ENCODE results near the gene HOXA2. TPM values are rescaled to one million over a fixed set of nuclear protein-coding genes. Genes with fewer than 3 reads are reported as not detected.

HOXA2 gene
- total RNA-seq, 1 donor from 2014 or later, result 17.9 TPM

- DNase-seq (ENCODE audit: low spot score, unreplicated experiment), result no peak
- no peak for TF ChIP-seq CTCF (IDR thresholded peaks at IDR 0.05; ENCODE audit: unreplicated experiment)
- H3K27me3 Mint-ChIP-seq, result no peaks in the 10 kb centered on the region
- H3K27ac Mint-ChIP-seq, result peak overlapping the region; percentile 96
- no peaks in the 10 kb centered on the region for H3K9me3 Mint-ChIP-seq (ENCODE audit: low read depth)
- H3K4me3 Mint-ChIP-seq (ENCODE audit: low read depth), result peak overlapping the region; percentile 54
- H3K36me3 Mint-ChIP-seq (ENCODE audit: insufficient read depth), result peaks cover 22% of the 10 kb centered on the region
- H3K4me1 Mint-ChIP-seq (ENCODE audit: low read depth), result peaks cover 79% of the 10 kb centered on the region
Measured at GRCh38 chr7:27105301-27106031, 3.0 kb upstream of the HOXA2 start.

- peaks cover 21% of the 10 kb centered on the region for H3K36me3 Mint-ChIP-seq (ENCODE audit: insufficient read depth)
Measured at GRCh38 chr7:27104341-27105058, 2.0 kb upstream of the HOXA2 start.

GRCh38 chr7:27103489-27104226, 1.2 kb upstream of the HOXA2 start:
- no peaks in the 10 kb centered on the region for H3K9me3 Mint-ChIP-seq (ENCODE audit: low read depth)
- H3K4me3 Mint-ChIP-seq (ENCODE audit: low read depth), result peak overlapping the region; percentile 94
- DNase-seq (ENCODE audit: low spot score, unreplicated experiment), result no peak
- peaks cover 24% of the 10 kb centered on the region for H3K36me3 Mint-ChIP-seq (ENCODE audit: insufficient read depth)
- peaks cover 79% of the 10 kb centered on the region for H3K4me1 Mint-ChIP-seq (ENCODE audit: low read depth)
- no peaks in the 10 kb centered on the region for H3K27me3 Mint-ChIP-seq
- H3K27ac Mint-ChIP-seq, result peak overlapping the region; percentile 96
- TF ChIP-seq CTCF (IDR thresholded peaks at IDR 0.05; ENCODE audit: unreplicated experiment), result no peak

More at GRCh38 chr7:27104341-27105058, 2.0 kb upstream of the HOXA2 start:
- no peak for TF ChIP-seq CTCF (IDR thresholded peaks at IDR 0.05; ENCODE audit: unreplicated experiment)
- DNase-seq (ENCODE audit: low spot score, unreplicated experiment), result no peak
- Mint-ChIP-seq H3K9me3 (ENCODE audit: low read depth) (no peaks in the 10 kb centered on the region), H3K27ac (peak overlapping the region; percentile 96), H3K4me1 (ENCODE audit: low read depth) (peaks cover 82% of the 10 kb centered on the region), H3K27me3 (no peaks in the 10 kb centered on the region), H3K4me3 (ENCODE audit: low read depth) (peak overlapping the region; percentile 94)

GRCh38 chr7:27101957-27102580, 414 bp downstream of the HOXA2 start:
- Mint-ChIP-seq H3K4me1 (ENCODE audit: low read depth) (peaks cover 75% of the 10 kb centered on the region), H3K36me3 (ENCODE audit: insufficient read depth) (peaks cover 23% of the 10 kb centered on the region), H3K4me3 (ENCODE audit: low read depth) (peak overlapping the region; percentile 94), H3K27me3 (no peaks in the 10 kb centered on the region), H3K9me3 (ENCODE audit: low read depth) (no peaks in the 10 kb centered on the region), H3K27ac (peak overlapping the region; percentile 96)
- DNase-seq (ENCODE audit: low spot score, unreplicated experiment), result no peak
- no peak for TF ChIP-seq CTCF (IDR thresholded peaks at IDR 0.05; ENCODE audit: unreplicated experiment)
